Measurements from ENCODE around the gene CCDC150. TPM values are rescaled to one million over a fixed set of nuclear protein-coding genes. Genes with fewer than 3 reads are reported as not detected.

Gene CCDC150
- total RNA-seq, 2 experiments from 2014 or later = 29.7 to 40.8 TPM

- no peak for DNase-seq (ENCODE audit: low spot score)
- H3K4me1 ChIP-seq (ENCODE audit: insufficient read depth, low read length, poor library complexity, severe bottlenecking) = no peaks in the 10 kb centered on the region
- no peaks in the 10 kb centered on the region for H3K79me2 ChIP-seq (ENCODE audit: insufficient read depth, low read depth, low read length)
- H3K9me2 ChIP-seq (ENCODE audit: insufficient read depth, low read length) = no peaks in the 10 kb centered on the region
- ChIA-PET CTCF (ENCODE audit: unreplicated experiment) (no interaction called here), POLR2A (interaction anchor here (0.6 to 1.4 kb wide), 5 partner anchors 13 to 170 kb away, joined by 3 read pairs; no protein-coding TSS in a partner anchor)
- H3K36me3 ChIP-seq (ENCODE audit: insufficient read depth, low read length) = peaks cover 61% of the 10 kb centered on the region
- H4K20me1 ChIP-seq (ENCODE audit: insufficient read depth, low read length) = no peaks in the 10 kb centered on the region
- H2AFZ ChIP-seq (ENCODE audit: low read length) = no peak overlapping the region
- H3K27ac ChIP-seq (ENCODE audit: low read depth, low read length, poor library complexity, severe bottlenecking) = no peak overlapping the region
- peaks cover 12% of the 10 kb centered on the region for H3K9me3 ChIP-seq (ENCODE audit: low read length)
- H3K4me2 ChIP-seq (ENCODE audit: low read length) = no peak overlapping the region
- no peak overlapping the region for H3K4me3 ChIP-seq (ENCODE audit: low read depth, low read length, poor library complexity, severe bottlenecking)
- TF ChIP-seq CTCF (conservative IDR thresholded peaks at IDR 0.05; ENCODE audit: low read length) (no peak), EZH2phosphoT487 (IDR thresholded peaks at IDR 0.05; ENCODE audit: borderline replicate concordance, low read depth, low read length) (no peak)
- BruUV-seq (replicated peaks) = no TSS peak
- intact Hi-C loops (cut with micrococcal nuclease; ENCODE audit: unreplicated experiment) = no loop called here
These were observed 17.8 kb downstream of the CCDC150 start for GRCh38 chr2:196657333-196657732.

GRCh38 chr2:196659844-196660243 lies 20.3 kb downstream of the CCDC150 start:
- no peak for TF ChIP-seq CTCF (conservative IDR thresholded peaks at IDR 0.05; ENCODE audit: low read length)
- no peak for TF ChIP-seq EZH2phosphoT487 (IDR thresholded peaks at IDR 0.05; ENCODE audit: borderline replicate concordance, low read depth, low read length)
- Histone ChIP-seq H3K9me2 (ENCODE audit: insufficient read depth, low read length) (no peaks in the 10 kb centered on the region), H2AFZ (ENCODE audit: low read length) (no peak overlapping the region), H3K4me1 (ENCODE audit: insufficient read depth, low read length, poor library complexity, severe bottlenecking) (no peaks in the 10 kb centered on the region), H4K20me1 (ENCODE audit: insufficient read depth, low read length) (no peaks in the 10 kb centered on the region), H3K4me2 (ENCODE audit: low read length) (no peak overlapping the region), H3K27ac (ENCODE audit: low read depth, low read length, poor library complexity, severe bottlenecking) (no peak overlapping the region), H3K4me3 (ENCODE audit: low read depth, low read length, poor library complexity, severe bottlenecking) (no peak overlapping the region), H3K9me3 (ENCODE audit: low read length) (no peaks in the 10 kb centered on the region), H3K79me2 (ENCODE audit: insufficient read depth, low read depth, low read length) (no peaks in the 10 kb centered on the region), H3K36me3 (ENCODE audit: insufficient read depth, low read length) (peaks cover 36% of the 10 kb centered on the region)
- POLR2A ChIA-PET = no interaction called here
- intact Hi-C loops (cut with micrococcal nuclease; ENCODE audit: unreplicated experiment) = no loop called here
- no TSS peak for BruUV-seq (replicated peaks)
- no peak for DNase-seq (ENCODE audit: low spot score)
- CTCF ChIA-PET (ENCODE audit: unreplicated experiment) = no interaction called here

- BruUV-seq (replicated peaks) = no TSS peak
These were observed 20.7 kb downstream of the CCDC150 start for GRCh38 chr2:196660244-196660643.

More at GRCh38 chr2:196660244-196660643, 20.7 kb downstream of the CCDC150 start:
- no peak overlapping the region for H3K4me3 ChIP-seq (ENCODE audit: low read depth, low read length, poor library complexity, severe bottlenecking)
- CTCF ChIA-PET (ENCODE audit: unreplicated experiment) = no interaction called here
- H3K79me2 ChIP-seq (ENCODE audit: insufficient read depth, low read depth, low read length) = no peaks in the 10 kb centered on the region
- no peak overlapping the region for H3K27ac ChIP-seq (ENCODE audit: low read depth, low read length, poor library complexity, severe bottlenecking)
- POLR2A ChIA-PET = interaction anchor here (0.6 kb wide), 1 partner anchor 320 kb away, joined by 3 read pairs; no protein-coding TSS in a partner anchor
- H3K9me3 ChIP-seq (ENCODE audit: low read length) = no peaks in the 10 kb centered on the region
- H3K4me2 ChIP-seq (ENCODE audit: low read length) = no peak overlapping the region
- H2AFZ ChIP-seq (ENCODE audit: low read length) = no peak overlapping the region
- no peaks in the 10 kb centered on the region for H3K4me1 ChIP-seq (ENCODE audit: insufficient read depth, low read length, poor library complexity, severe bottlenecking)
- intact Hi-C loops (cut with micrococcal nuclease; ENCODE audit: unreplicated experiment) = no loop called here
- TF ChIP-seq CTCF (conservative IDR thresholded peaks at IDR 0.05; ENCODE audit: low read length) = no peak
- no peak for TF ChIP-seq EZH2phosphoT487 (IDR thresholded peaks at IDR 0.05; ENCODE audit: borderline replicate concordance, low read depth, low read length)
- H3K36me3 ChIP-seq (ENCODE audit: insufficient read depth, low read length) = peaks cover 33% of the 10 kb centered on the region
- no peaks in the 10 kb centered on the region for H3K9me2 ChIP-seq (ENCODE audit: insufficient read depth, low read length)
- no peaks in the 10 kb centered on the region for H4K20me1 ChIP-seq (ENCODE audit: insufficient read depth, low read length)
- no peak for DNase-seq (ENCODE audit: low spot score)

Measured in OCI-LY7 (cell line).